Osteoblast (primary cell): Measurements from ENCODE around the gene SH3RF3. TPM values are rescaled to one million over a fixed set of nuclear protein-coding genes. Genes with fewer than 3 reads are reported as not detected.

ENCODE experiments used
- DNase-seq: peaks from one replicate; pipeline ENCODE4 v3.0.0; 2011; ENCODE audit warnings: low spot score, mixed read lengths; ENCODE audit not compliant: insufficient read length; ENCODE audit errors: missing footprints
- H2AFZ ChIP-seq: 2 replicates; pipeline ENCODE4 v1.6.0; 2011; ENCODE audit warnings: mild to moderate bottlenecking, low read length
- H3K27ac ChIP-seq: 2 replicates; pipeline ENCODE4 v1.5.1; 2011; ENCODE audit warnings: mild to moderate bottlenecking, low read depth, low read length, moderate library complexity
- H3K27me3 ChIP-seq: 2 replicates; pipeline ENCODE4 v1.6.0; 2012; ENCODE audit warnings: mild to moderate bottlenecking, control low read depth, inconsistent platforms, low read length, moderate library complexity; ENCODE audit not compliant: insufficient read depth
- H3K36me3 ChIP-seq: 2 replicates; pipeline ENCODE4 v1.5.1; 2011; ENCODE audit warnings: mild to moderate bottlenecking, low read length, control low read depth, moderate library complexity; ENCODE audit not compliant: insufficient read depth
- H3K4me1 ChIP-seq: 2 replicates; pipeline ENCODE4 v1.5.1; 2011; ENCODE audit warnings: mild to moderate bottlenecking, low read length, control low read depth, moderate library complexity; ENCODE audit not compliant: insufficient read depth
- H3K4me2 ChIP-seq: 2 replicates; pipeline ENCODE4 v1.6.0; 2011; ENCODE audit warnings: mild to moderate bottlenecking, low read length; ENCODE audit not compliant: insufficient read depth
- H3K4me3 ChIP-seq: fragments of 200-600 bp; sonication (generic); 3 replicates; pipeline ENCODE4 v1.5.1; 2012; ENCODE audit warnings: mild to moderate bottlenecking, low read length, inconsistent platforms; ENCODE audit not compliant: insufficient read depth
- H3K79me2 ChIP-seq: 2 replicates; pipeline ENCODE4 v1.6.0; 2012; ENCODE audit warnings: mild to moderate bottlenecking, low read length, control low read depth, inconsistent platforms; ENCODE audit not compliant: insufficient read depth
- H3K9me3 ChIP-seq: 2 replicates; pipeline ENCODE4 v1.5.1; 2011; ENCODE audit warnings: low read depth, low read length, control low read depth
- H4K20me1 ChIP-seq: 2 replicates; pipeline ENCODE4 v1.6.0; 2012; ENCODE audit warnings: mild to moderate bottlenecking, low read length, control low read depth; ENCODE audit not compliant: insufficient read depth
- total RNA-seq: library from RNA; depleted of rRNA; stranded (reverse); fragments of >200 nt; gene quantifications from 2 replicates; pipeline ENCODE4 v1.2.3, GENCODE V29; 2012
- TF ChIP-seq, protein P1 (sequence below): IDR thresholded peaks from 2 replicates; pipeline ENCODE4 v1.5.1; 2011; ENCODE audit warnings: mild to moderate bottlenecking, low read depth, low read length, moderate library complexity; ENCODE audit errors: extremely low read depth

SH3RF3 gene
- total RNA-seq, 1 donor: 14.8 TPM

DNA sequence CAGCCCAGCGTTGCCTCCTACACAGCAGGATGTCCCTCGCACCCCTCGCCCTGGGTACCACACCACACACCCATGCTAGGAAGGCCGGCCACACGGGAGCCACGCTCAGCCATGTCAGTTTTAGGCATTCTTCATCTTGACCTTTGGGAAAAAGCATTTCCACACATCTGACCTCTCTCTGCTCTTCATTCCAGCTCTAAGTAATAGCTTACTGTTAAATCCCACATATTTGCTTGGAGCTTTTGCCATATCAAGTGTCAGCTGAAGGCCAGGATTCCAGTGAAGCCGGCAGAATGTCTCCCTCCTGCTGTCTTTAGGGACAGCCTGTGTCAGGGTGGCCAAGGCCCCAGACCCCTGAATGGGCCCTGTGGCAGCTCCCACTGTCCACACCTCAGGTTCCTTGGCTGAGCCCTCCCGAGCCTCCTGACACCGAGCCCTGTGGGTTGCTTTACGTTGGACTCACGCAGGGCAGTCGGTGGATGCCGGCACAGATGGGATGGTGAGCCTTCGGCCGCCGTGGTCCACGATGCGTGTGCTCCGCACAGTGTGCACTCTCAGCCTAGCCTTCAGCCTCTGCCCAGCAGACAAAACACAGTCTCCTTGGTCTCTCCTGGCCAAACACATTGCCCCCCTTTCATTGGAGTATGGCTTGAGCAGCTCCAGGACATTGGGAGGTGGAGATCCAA lies 282.8 kb downstream of the SH3RF3 start:
- TF ChIP-seq, protein P1, sequence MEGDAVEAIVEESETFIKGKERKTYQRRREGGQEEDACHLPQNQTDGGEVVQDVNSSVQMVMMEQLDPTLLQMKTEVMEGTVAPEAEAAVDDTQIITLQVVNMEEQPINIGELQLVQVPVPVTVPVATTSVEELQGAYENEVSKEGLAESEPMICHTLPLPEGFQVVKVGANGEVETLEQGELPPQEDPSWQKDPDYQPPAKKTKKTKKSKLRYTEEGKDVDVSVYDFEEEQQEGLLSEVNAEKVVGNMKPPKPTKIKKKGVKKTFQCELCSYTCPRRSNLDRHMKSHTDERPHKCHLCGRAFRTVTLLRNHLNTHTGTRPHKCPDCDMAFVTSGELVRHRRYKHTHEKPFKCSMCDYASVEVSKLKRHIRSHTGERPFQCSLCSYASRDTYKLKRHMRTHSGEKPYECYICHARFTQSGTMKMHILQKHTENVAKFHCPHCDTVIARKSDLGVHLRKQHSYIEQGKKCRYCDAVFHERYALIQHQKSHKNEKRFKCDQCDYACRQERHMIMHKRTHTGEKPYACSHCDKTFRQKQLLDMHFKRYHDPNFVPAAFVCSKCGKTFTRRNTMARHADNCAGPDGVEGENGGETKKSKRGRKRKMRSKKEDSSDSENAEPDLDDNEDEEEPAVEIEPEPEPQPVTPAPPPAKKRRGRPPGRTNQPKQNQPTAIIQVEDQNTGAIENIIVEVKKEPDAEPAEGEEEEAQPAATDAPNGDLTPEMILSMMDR: no peak
- DNase-seq: peak; percentile 49

DNA sequence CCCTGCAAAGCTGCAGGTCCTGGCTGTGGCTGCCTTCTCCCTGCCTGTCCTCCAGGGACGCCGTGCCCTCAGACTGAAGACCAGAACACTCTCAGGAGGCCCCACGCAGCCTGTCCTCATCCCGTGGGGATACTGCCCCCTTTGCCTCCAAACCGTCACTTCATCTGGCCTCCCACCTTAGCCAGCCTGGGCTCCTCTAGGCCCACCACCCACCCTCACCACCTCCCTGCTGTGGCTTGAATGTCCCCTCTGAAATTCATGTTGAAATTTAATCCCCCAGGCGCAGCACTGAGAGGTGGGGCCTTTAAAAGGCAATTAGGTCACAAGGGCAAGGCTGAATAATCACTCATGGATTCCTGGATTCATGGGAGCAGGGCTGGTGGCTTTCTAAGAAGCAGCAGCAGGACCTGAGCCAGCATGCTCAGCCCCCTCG lies 286.6 kb downstream of the SH3RF3 start:
- H3K4me2 ChIP-seq: no peak overlapping the region
- DNase-seq: peak; percentile 41
- H3K4me1 ChIP-seq: peaks cover 2% of the 10 kb centered on the region
- no peaks in the 10 kb centered on the region for H3K79me2 ChIP-seq
- H4K20me1 ChIP-seq: peaks cover 16% of the 10 kb centered on the region
- no peak overlapping the region for H3K4me3 ChIP-seq
- no peak overlapping the region for H2AFZ ChIP-seq
- TF ChIP-seq, protein P1: no peak
- no peaks in the 10 kb centered on the region for H3K9me3 ChIP-seq
- no peaks in the 10 kb centered on the region for H3K36me3 ChIP-seq
- H3K27me3 ChIP-seq: no peaks in the 10 kb centered on the region
- H3K27ac ChIP-seq: no peak overlapping the region

More for the DNA sequence above, 282.8 kb downstream of the SH3RF3 start:
- Histone ChIP-seq H4K20me1 (peaks cover 7% of the 10 kb centered on the region), H3K4me2 (no peak overlapping the region), H3K4me1 (no peaks in the 10 kb centered on the region), H3K27ac (no peak overlapping the region), H3K36me3 (no peaks in the 10 kb centered on the region), H3K27me3 (no peaks in the 10 kb centered on the region), H3K4me3 (no peak overlapping the region), H3K9me3 (no peaks in the 10 kb centered on the region), H2AFZ (no peak overlapping the region), H3K79me2 (no peaks in the 10 kb centered on the region)

DNA sequence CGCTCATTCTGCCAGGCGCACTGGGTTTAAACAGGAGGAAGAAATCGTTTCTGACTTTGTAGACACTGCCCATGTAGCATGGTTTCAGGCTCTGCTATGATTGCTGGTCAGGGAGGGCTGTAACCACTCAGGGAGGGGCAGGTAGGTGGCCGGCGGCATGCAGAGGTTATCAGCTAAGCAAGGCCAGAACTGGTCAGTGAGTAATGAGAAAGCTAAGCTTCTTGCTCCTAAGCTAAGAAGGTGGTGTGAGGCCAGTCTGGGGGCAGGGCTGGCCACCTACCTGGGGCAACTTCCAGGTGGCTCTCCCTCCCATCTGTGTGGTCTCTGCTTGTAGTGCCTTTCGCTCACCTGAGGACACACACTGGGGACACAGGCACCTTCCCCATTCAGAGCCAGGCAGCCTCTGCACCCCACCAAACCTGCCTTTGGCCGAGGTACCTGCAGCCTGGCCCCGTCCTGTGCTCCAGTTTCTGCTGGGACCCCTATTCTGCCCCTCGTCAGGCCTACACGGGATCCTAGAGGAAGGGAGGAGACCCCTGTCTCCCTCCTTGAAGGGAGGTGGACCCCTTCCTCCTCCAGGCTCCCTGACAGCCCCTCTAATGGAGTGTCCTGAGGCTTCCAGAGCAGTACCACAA lies 288.8 kb downstream of the SH3RF3 start:
- TF ChIP-seq, protein P1: no peak
- Histone ChIP-seq H3K27me3 (no peaks in the 10 kb centered on the region), H3K79me2 (no peaks in the 10 kb centered on the region), H3K4me1 (peaks cover 2% of the 10 kb centered on the region), H3K4me2 (no peak overlapping the region), H3K9me3 (no peaks in the 10 kb centered on the region), H2AFZ (no peak overlapping the region), H4K20me1 (peaks cover 16% of the 10 kb centered on the region), H3K36me3 (no peaks in the 10 kb centered on the region), H3K27ac (no peak overlapping the region), H3K4me3 (no peak overlapping the region)
- DNase-seq: peak; percentile 79

DNA sequence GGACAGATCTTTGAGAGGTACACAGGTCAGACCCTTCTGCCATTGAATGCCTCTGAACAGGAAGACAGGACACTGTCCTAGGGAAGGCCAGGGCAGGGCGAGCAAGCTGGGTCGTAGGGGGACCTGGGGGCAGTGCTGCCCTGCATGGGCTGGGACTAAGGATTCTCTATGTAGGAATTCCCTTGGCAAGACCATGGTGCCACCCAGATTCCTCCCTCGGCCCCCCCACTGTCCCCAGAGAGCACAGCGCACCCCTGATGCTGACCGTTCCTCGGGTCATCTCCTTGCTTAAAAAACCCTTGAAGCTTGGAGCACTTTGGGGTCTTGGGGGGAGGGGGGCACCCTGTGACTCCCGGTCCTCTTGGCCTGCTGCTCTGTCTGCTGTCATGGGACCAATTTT lies 289.7 kb downstream of the SH3RF3 start:
- no peaks in the 10 kb centered on the region for H3K36me3 ChIP-seq
- DNase-seq: no peak

More for the DNA sequence above, 289.7 kb downstream of the SH3RF3 start:
- H3K4me3 ChIP-seq: no peak overlapping the region
- no peaks in the 10 kb centered on the region for H3K9me3 ChIP-seq
- no peaks in the 10 kb centered on the region for H3K27me3 ChIP-seq
- H2AFZ ChIP-seq: no peak overlapping the region
- H3K4me1 ChIP-seq: peaks cover 2% of the 10 kb centered on the region
- H4K20me1 ChIP-seq: peaks cover 16% of the 10 kb centered on the region
- H3K79me2 ChIP-seq: no peaks in the 10 kb centered on the region
- H3K4me2 ChIP-seq: no peak overlapping the region
- TF ChIP-seq, protein P1: no peak
- H3K27ac ChIP-seq: no peak overlapping the region
